HG02970 (cell line): ENCODE results near the gene RNF213.
"Not testable (repeated sequence)": the region's sequence is repeated elsewhere in the genome, so short reads cannot be mapped to it uniquely, and the experiment has no call there.

Experiments
- ATAC-seq: cut with Tn5 transposase; IDR thresholded peaks from one replicate; pipeline ENCODE4 v1.9.1; 2021; ENCODE audit warnings: mild to moderate bottlenecking, moderate library complexity, moderate number of reproducible peaks; ENCODE audit not compliant: unreplicated experiment, low FRiP score

Gene RNF213

GRCh38 chr17:80384078-80384960, 123.7 kb downstream of the RNF213 start:
- ATAC-seq: no peak

- ATAC-seq: no peak
Observed at GRCh38 chr17:80385046-80385445, 124.4 kb downstream of the RNF213 start.

- no peak for ATAC-seq
Observed at GRCh38 chr17:80386341-80386740, 125.7 kb downstream of the RNF213 start.

GRCh38 chr17:80387071-80387470, 126.4 kb downstream of the RNF213 start:
- no peak for ATAC-seq

- ATAC-seq: no peak
Observed at GRCh38 chr17:80388175-80388574, 127.5 kb downstream of the RNF213 start.

GRCh38 chr17:80388601-80389000, 127.9 kb downstream of the RNF213 start:
- ATAC-seq: no peak

GRCh38 chr17:80389011-80389995, 128.7 kb downstream of the RNF213 start:
- ATAC-seq: no peak

GRCh38 chr17:80393241-80393890, 132.7 kb downstream of the RNF213 start:
- ATAC-seq: no peak

GRCh38 chr17:80393961-80394360, 133.3 kb downstream of the RNF213 start:
- ATAC-seq: no peak

GRCh38 chr17:80394629-80395216, 134.1 kb downstream of the RNF213 start:
- no peak for ATAC-seq

GRCh38 chr17:80395402-80396151, 134.9 kb downstream of the RNF213 start:
- no peak for ATAC-seq

GRCh38 chr17:80396157-80397033, 135.7 kb downstream of the RNF213 start:
- ATAC-seq: no peak

- ATAC-seq: no peak
Observed at GRCh38 chr17:80397034-80397387, 136.4 kb downstream of the RNF213 start.

GRCh38 chr17:80397686-80398085, 137.0 kb downstream of the RNF213 start:
- no peak for ATAC-seq

- ATAC-seq: not testable (repeated sequence)
Observed at GRCh38 chr17:80401086-80401485, 140.4 kb downstream of the RNF213 start.

GRCh38 chr17:80402102-80402501, 141.4 kb downstream of the RNF213 start:
- not testable (repeated sequence) for ATAC-seq

GRCh38 chr17:80402959-80403358, 142.3 kb downstream of the RNF213 start:
- no peak for ATAC-seq

- no peak for ATAC-seq
Observed at GRCh38 chr17:80406146-80406545, 145.5 kb downstream of the RNF213 start.

- ATAC-seq: not testable (repeated sequence)
Observed at GRCh38 chr17:80407917-80408316, 147.3 kb downstream of the RNF213 start.
